Small intestine (tissue), 7 donors: ENCODE measurements around the gene RAB11B. TPM values are rescaled to one million over a fixed set of nuclear protein-coding genes. Genes with fewer than 3 reads are reported as not detected.

Experiments
- DNase-seq, 2 donors: peaks; one replicate each; pipeline versions ENCODE4 v3.0.0 to v3.0.0-alpha.2; 2013
- FAIRE-seq: peaks from 2 replicates; lab custom pipeline; 2012; peaks lifted over from hg19 to GRCh38; lab: Jason Lieb, UNC
- H3K27ac ChIP-seq, 3 donors: one replicate each; pipeline ENCODE4 v1.5.1; 2013; ENCODE audit warnings: low read length in 2 of 3, mild to moderate bottlenecking in 2 of 3, control low read depth in 1 of 3, inconsistent platforms in 1 of 3, low read depth in 1 of 3, moderate library complexity in 1 of 3
- H3K27me3 ChIP-seq, 3 donors: one replicate each; pipeline ENCODE4 v1.6.1; 2013; ENCODE audit warnings: low read length in 3 of 3, inconsistent platforms in 1 of 3; ENCODE audit not compliant: control insufficient read depth in 3 of 3, insufficient read depth in 3 of 3
- H3K36me3 ChIP-seq, 3 donors: one replicate each; pipeline ENCODE4 v1.6.1; 2013; ENCODE audit warnings: low read length in 3 of 3, inconsistent platforms in 1 of 3, low read depth in 1 of 3, mild to moderate bottlenecking in 1 of 3, moderate library complexity in 1 of 3; ENCODE audit not compliant: control insufficient read depth in 3 of 3, insufficient read depth in 2 of 3
- H3K4me1 ChIP-seq, 3 donors: one replicate each; pipeline ENCODE4 v1.6.1; 2013; ENCODE audit warnings: low read length in 2 of 3, inconsistent platforms in 1 of 3, low read depth in 1 of 3, mild to moderate bottlenecking in 1 of 3, moderate library complexity in 1 of 3; ENCODE audit not compliant: control insufficient read depth in 3 of 3, insufficient read depth in 2 of 3
- H3K4me3 ChIP-seq, 3 donors: one replicate each; pipeline ENCODE4 v1.5.1; 2013; ENCODE audit warnings: low read length in 3 of 3, control low read depth in 1 of 3, inconsistent platforms in 1 of 3, low read depth in 1 of 3, mild to moderate bottlenecking in 1 of 3, moderate library complexity in 1 of 3
- H3K9me3 ChIP-seq, 2 donors: one replicate each; pipeline ENCODE4 v1.6.1; 2013; ENCODE audit warnings: low read depth in 1 of 2, low read length in 1 of 2; ENCODE audit not compliant: control insufficient read depth in 2 of 2, insufficient read depth in 1 of 2
- WGBS, 3 donors: extraction: QIAGEN DNeasy Blood & Tissue Kit; methylation state at CpG; one replicate each; pipeline ENCODE4 v1.1.7; 2013; 5-methylcytosine and 5-hydroxymethylcytosine counted together
- polyA plus RNA-seq, 4 donors: library from polyadenylated mRNA; stranded (reverse) in 3 of 4; unstranded in 1 of 4; fragments of 200-250 nt in 3 of 4; fragments of 120-200 nt in 1 of 4; gene quantifications; one replicate each; pipeline versions ENCODE4 v1.2.1 to v1.2.3, GENCODE V29; 2013
- donor health status: healthy with polysubstance abuse.
- donor health status: control.
- donor health status: control.
- donor health status: Bipolar disorder and iron deficiency.
- donor health status: healthy.

Gene RAB11B
- polyA plus RNA-seq, 4 donors: 55.7 to 102 (median 72.2) TPM

- FAIRE-seq (no peak), DNase-seq (no peak)
- H3K4me3 ChIP-seq: no peak overlapping the region
- no peaks in the 10 kb centered on the region for H3K27me3 ChIP-seq
- no peak overlapping the region for H3K27ac ChIP-seq
- H3K4me1 ChIP-seq: peaks cover 0 to 28% (median 19%) of the 10 kb centered on the region in 3 donors
- H3K36me3 ChIP-seq: peaks cover 0 to 42% (median 8%) of the 10 kb centered on the region in 3 donors
- H3K9me3 ChIP-seq: no peaks in the 10 kb centered on the region
- WGBS, 3 donors: 59 to 67% (median 62%) methylated on average over 6 of the region's 6 CpGs
These were observed 61.2 kb downstream of the RAB11B start for GRCh38 chr19:8451377-8451776.

- no peak overlapping the region for H3K27ac ChIP-seq
- DNase-seq (peak in 1 of 2 donors; percentile 51), FAIRE-seq (no peak)
These were observed 61.7 kb downstream of the RAB11B start for GRCh38 chr19:8451885-8452284.

GRCh38 chr19:8452446-8453123 lies 62.4 kb downstream of the RAB11B start:
- H3K4me1 ChIP-seq: peaks cover 0 to 24% (median 11%) of the 10 kb centered on the region in 3 donors
- FAIRE-seq (no peak), DNase-seq (no peak)
- peaks cover 0 to 39% (median 13%) of the 10 kb centered on the region in 3 donors for H3K36me3 ChIP-seq
- no peak overlapping the region for H3K4me3 ChIP-seq
- no peaks in the 10 kb centered on the region for H3K9me3 ChIP-seq
- no peaks in the 10 kb centered on the region for H3K27me3 ChIP-seq
- no peak overlapping the region for H3K27ac ChIP-seq
- 57 to 66% (median 63%) methylated on average over 4 of the region's 4 CpGs for WGBS, 3 donors

More at GRCh38 chr19:8451885-8452284, 61.7 kb downstream of the RAB11B start:
- Histone ChIP-seq H3K27me3 (no peaks in the 10 kb centered on the region), H3K9me3 (no peaks in the 10 kb centered on the region), H3K4me1 (peaks cover 0 to 24% (median 14%) of the 10 kb centered on the region in 3 donors), H3K36me3 (peaks cover 0 to 43% (median 13%) of the 10 kb centered on the region in 3 donors), H3K4me3 (no peak overlapping the region)
- WGBS, 3 donors: 41 to 52% (median 49%) methylated on average over 3 of the region's 3 CpGs

- no peak for DNase-seq
- H3K4me1 ChIP-seq: peaks cover 0 to 25% (median 11%) of the 10 kb centered on the region in 3 donors
- peaks cover 0 to 35% (median 13%) of the 10 kb centered on the region in 3 donors for H3K36me3 ChIP-seq
- 83 to 87% (median 83%) methylated on average over 6 of the region's 6 CpGs for WGBS, 3 donors
- H3K9me3 ChIP-seq: no peaks in the 10 kb centered on the region
- no peaks in the 10 kb centered on the region for H3K27me3 ChIP-seq
- no peak for FAIRE-seq
- no peak overlapping the region for H3K4me3 ChIP-seq
- no peak overlapping the region for H3K27ac ChIP-seq
These were observed 63.5 kb downstream of the RAB11B start for GRCh38 chr19:8453616-8454015.

Other genes starting within 250 kb of the RAB11B start
- gene FBN3, start 240.8 kb upstream of the RAB11B start, polyA plus RNA-seq: 1 to 10 TPM in 1 of 4 donors, under 1 TPM in 1, not detected in 2; 0.04 to 2.5 TPM
- 100 to 1,000 TPM in 1 of 4 donors, 10 to 100 TPM in 1, 1 to 10 TPM in 1, under 1 TPM in 1; 0.89 to 127 (median 9.5) TPM for gene CERS4, start 181.0 kb upstream of the RAB11B start, polyA plus RNA-seq
- gene CD320, start 82.0 kb upstream of the RAB11B start, polyA plus RNA-seq: 10 to 100 TPM in 3 of 4 donors, 1 to 10 TPM in 1; 9.8 to 64.7 (median 17.1) TPM
- 100 to 1,000 TPM in 3 of 4 donors, 10 to 100 TPM in 1; 75.5 to 160 (median 137) TPM for gene NDUFA7, start 69.0 kb upstream of the RAB11B start, polyA plus RNA-seq
- 1,000 to 10,000 TPM in 1 of 4 donors, 100 to 1,000 TPM in 3; 449 to 1,226 (median 874) TPM for gene RPS28, start 68.9 kb upstream of the RAB11B start, polyA plus RNA-seq
- 10 to 100 TPM in 1 of 4 donors, 1 to 10 TPM in 3; 1.3 to 13.0 (median 4.2) TPM for gene KANK3, start 47.1 kb upstream of the RAB11B start, polyA plus RNA-seq
- gene ANGPTL4, start 26.2 kb upstream of the RAB11B start, polyA plus RNA-seq: 10 to 100 TPM in 2 of 4 donors, 1 to 10 TPM in 2; 1.0 to 24.8 (median 8.7) TPM
- gene MARCHF2, start 22.9 kb downstream of the RAB11B start, polyA plus RNA-seq: 10 to 100 TPM in 3 of 4 donors, 1 to 10 TPM in 1; 8.3 to 30.0 (median 24.4) TPM
- gene HNRNPM, start 54.6 kb downstream of the RAB11B start, polyA plus RNA-seq: 100 to 1,000 TPM in 2 of 4 donors, 10 to 100 TPM in 2; 98.6 to 225 (median 156) TPM
- 1 to 10 TPM in 1 of 4 donors, under 1 TPM in 3; 0.45 to 3.3 (median 0.75) TPM for gene PRAM1, start 112.3 kb downstream of the RAB11B start, polyA plus RNA-seq
- 10 to 100 TPM in 3 of 4 donors, 1 to 10 TPM in 1; 6.5 to 28.2 (median 17.3) TPM for gene ZNF414, start 123.8 kb downstream of the RAB11B start, polyA plus RNA-seq
- 10 to 100 TPM in 1 of 4 donors, 1 to 10 TPM in 3; 1.3 to 13.7 (median 6.0) TPM for gene MYO1F, start 187.1 kb downstream of the RAB11B start, polyA plus RNA-seq
- 10 to 100 TPM in 1 of 4 donors, 1 to 10 TPM in 2, not detected in 1; 1.9 to 11.1 (median 8.5) TPM for gene ADAMTS10, start 220.4 kb downstream of the RAB11B start, polyA plus RNA-seq
- gene NFILZ, start 240.3 kb downstream of the RAB11B start, polyA plus RNA-seq: not detected